ENCODE measurements around the gene DHFR2. TPM values are rescaled to one million over a fixed set of nuclear protein-coding genes. Genes with fewer than 3 reads are reported as not detected.
A peak's percentile ranks its signal among the peaks of the same experiment; 100 is the strongest.

Gene DHFR2
- total and polyA plus RNA-seq, 2 donors (not counting 1 experiment from before 2014, with no cell fraction given) = 0.91 to 8.1 TPM

GRCh38 chr3:94043285-94043684 is 19.4 kb downstream of the DHFR2 start:
- no peaks in the 10 kb centered on the region for H3K27me3 ChIP-seq (replicated peaks in 1 of 4; ENCODE audit: control extremely low read depth in 1 of 4, control insufficient read depth in 3 of 4, insufficient read depth in 4 of 4, low read length in 3 of 4)
- no peak overlapping the region for H2AFZ ChIP-seq (ENCODE audit: insufficient read depth, low read depth, low read length, poor library complexity, severe bottlenecking)
- no peak for TF ChIP-seq EZH2 (IDR thresholded peaks at IDR 0.05; ENCODE audit: borderline replicate concordance, insufficient read depth, low read depth, low read length, poor library complexity, severe bottlenecking)
- TF ChIP-seq CTCF (IDR thresholded peaks at IDR 0.05) = no peak
- no peaks in the 10 kb centered on the region for H3K27me3 Mint-ChIP-seq
- H3K36me3 ChIP-seq (replicated peaks in 1 of 2; ENCODE audit: control extremely low read depth in 1 of 2, control insufficient read depth in 1 of 2, extremely low read depth in 1 of 2, insufficient read depth in 2 of 2, low read length in 1 of 2) = no peaks in the 10 kb centered on the region
- no peak overlapping the region for H3K4me3 Mint-ChIP-seq
- WGBS (ENCODE audit: insufficient coverage) = no CpG with 5 or more reads among the region's 1 CpG
- ATAC-seq (ENCODE audit: low read depth) = no peak
- H3K4me2 ChIP-seq (replicated peaks; ENCODE audit: low read depth, low read length, poor library complexity, severe bottlenecking) = no peak overlapping the region
- ChIA-PET CTCF (no interaction called here), POLR2A (no interaction called here)
- no peak overlapping the region for H3K9ac ChIP-seq (ENCODE audit: low read length)
- H3K27ac ChIP-seq (ENCODE audit: low read length in 2 of 2) = no peak overlapping the region
- H3K9me3 ChIP-seq (ENCODE audit: control extremely low read depth in 1 of 3, control insufficient read depth in 2 of 3, insufficient read depth in 1 of 3, low read length in 2 of 3) = peaks cover 0 to 10% (median 0%) of the 10 kb centered on the region in 3 donors
- no peak overlapping the region for H3K27ac Mint-ChIP-seq
- no peaks in the 10 kb centered on the region for H3K4me1 ChIP-seq (ENCODE audit: control insufficient read depth in 2 of 2, insufficient read depth in 2 of 2, low read length in 2 of 2)
- H3K79me2 ChIP-seq (ENCODE audit: control insufficient read depth, insufficient read depth, low read length) = no peaks in the 10 kb centered on the region
- intact Hi-C loops (cut with micrococcal nuclease) = no loop called here
- no peaks in the 10 kb centered on the region for H4K20me1 ChIP-seq (ENCODE audit: control insufficient read depth, insufficient read depth, low read length, poor library complexity, severe bottlenecking)
- no peaks in the 10 kb centered on the region for H3K9me3 Mint-ChIP-seq (ENCODE audit: insufficient read depth)
- no peak overlapping the region for H3K4me3 ChIP-seq (ENCODE audit: control extremely low read depth in 1 of 5, extremely low read depth in 1 of 5, insufficient read depth in 1 of 5, low read depth in 2 of 5, low read length in 4 of 5)
- DNase-seq = no peak
- no peaks in the 10 kb centered on the region for H3K4me1 Mint-ChIP-seq

GRCh38 chr3:94036909-94037507 is 25.7 kb downstream of the DHFR2 start:
- Mint-ChIP-seq H3K4me3 (no peak overlapping the region), H3K27me3 (no peaks in the 10 kb centered on the region), H3K4me1 (no peaks in the 10 kb centered on the region), H3K27ac (no peak overlapping the region), H3K9me3 (ENCODE audit: insufficient read depth) (no peaks in the 10 kb centered on the region)
- H3K9ac ChIP-seq (ENCODE audit: low read length) = no peak overlapping the region
- no peaks in the 10 kb centered on the region for H3K9me3 ChIP-seq (ENCODE audit: control extremely low read depth in 1 of 3, control insufficient read depth in 2 of 3, insufficient read depth in 1 of 3, low read length in 2 of 3)
- no peaks in the 10 kb centered on the region for H3K4me1 ChIP-seq (ENCODE audit: control insufficient read depth in 2 of 2, insufficient read depth in 2 of 2, low read length in 2 of 2)
- ATAC-seq (ENCODE audit: low read depth) (peak; percentile 17), DNase-seq (no peak)
- intact Hi-C loops (cut with micrococcal nuclease) = no loop called here
- ChIA-PET CTCF (interaction anchor here (1.0 to 2.1 kb wide), 4 partner anchors 11 to 33 kb away, joined by 3 to 10 read pairs (median 5); partner anchors contain the start of genes DHFR2 and NSUN3), POLR2A (no interaction called here)
- no peaks in the 10 kb centered on the region for H3K27me3 ChIP-seq (replicated peaks in 1 of 4; ENCODE audit: control extremely low read depth in 1 of 4, control insufficient read depth in 3 of 4, insufficient read depth in 4 of 4, low read length in 3 of 4)
- no peak overlapping the region for H3K4me3 ChIP-seq (ENCODE audit: control extremely low read depth in 1 of 5, extremely low read depth in 1 of 5, insufficient read depth in 1 of 5, low read depth in 2 of 5, low read length in 4 of 5)
- no peaks in the 10 kb centered on the region for H3K36me3 ChIP-seq (replicated peaks in 1 of 2; ENCODE audit: control extremely low read depth in 1 of 2, control insufficient read depth in 1 of 2, extremely low read depth in 1 of 2, insufficient read depth in 2 of 2, low read length in 1 of 2)
- H3K27ac ChIP-seq (ENCODE audit: low read length in 2 of 2) = no peak overlapping the region
- no peaks in the 10 kb centered on the region for H3K79me2 ChIP-seq (ENCODE audit: control insufficient read depth, insufficient read depth, low read length)
- no peaks in the 10 kb centered on the region for H4K20me1 ChIP-seq (ENCODE audit: control insufficient read depth, insufficient read depth, low read length, poor library complexity, severe bottlenecking)
- TF ChIP-seq EZH2 (IDR thresholded peaks at IDR 0.05; ENCODE audit: borderline replicate concordance, insufficient read depth, low read depth, low read length, poor library complexity, severe bottlenecking) (no peak), CTCF (IDR thresholded peaks at IDR 0.05) (peak; percentile 50)
- no CpG with 5 or more reads among the region's 3 CpGs for whole genome bisulfite sequencing (ENCODE audit: insufficient coverage)
- no peak overlapping the region for H2AFZ ChIP-seq (ENCODE audit: insufficient read depth, low read depth, low read length, poor library complexity, severe bottlenecking)
- H3K4me2 ChIP-seq (replicated peaks; ENCODE audit: low read depth, low read length, poor library complexity, severe bottlenecking) = no peak overlapping the region
